ENCODE results near the gene SP3. TPM values are rescaled to one million over a fixed set of nuclear protein-coding genes. Genes with fewer than 3 reads are reported as not detected.

Gene SP3
- total and polyA plus RNA-seq, 3 experiments from 2014 or later: 61.0 to 98.4 (median 93.0) TPM

- DNase-seq: no peak
- no peak overlapping the region for H3K4me3 ChIP-seq (ENCODE audit: low read length)
- Mint-ChIP-seq H3K27me3 (peaks cover 3 to 26% of the 10 kb centered on the region in 2 donors), H3K36me3 (no peaks in the 10 kb centered on the region), H3K4me3 (no peak overlapping the region), H3K27ac (no peak overlapping the region), H3K4me1 (no peaks in the 10 kb centered on the region), H3K9me3 (no peaks in the 10 kb centered on the region)
- no peaks in the 10 kb centered on the region for H3K4me1 ChIP-seq (ENCODE audit: insufficient read depth, low read length)
- ChIA-PET POLR2A (no interaction called here), CTCF (no interaction called here)
- no peaks in the 10 kb centered on the region for H3K27me3 ChIP-seq (ENCODE audit: insufficient read depth, low read length, poor library complexity, severe bottlenecking)
- no peak overlapping the region for H3K27ac ChIP-seq (ENCODE audit: low read depth, low read length)
- no peaks in the 10 kb centered on the region for H3K9me3 ChIP-seq (ENCODE audit: low read length)
- H3K36me3 ChIP-seq (ENCODE audit: insufficient read depth, low read length): no peaks in the 10 kb centered on the region
Measured at GRCh38 chr2:173984866-173985604, 19.9 kb upstream of the SP3 start.

- no peaks in the 10 kb centered on the region for H3K36me3 ChIP-seq (ENCODE audit: insufficient read depth, low read length)
- Mint-ChIP-seq H3K36me3 (no peaks in the 10 kb centered on the region), H3K27me3 (peaks cover 5 to 29% of the 10 kb centered on the region in 2 donors), H3K27ac (no peak overlapping the region), H3K9me3 (no peaks in the 10 kb centered on the region), H3K4me3 (no peak overlapping the region), H3K4me1 (no peaks in the 10 kb centered on the region)
- no peak overlapping the region for H3K27ac ChIP-seq (ENCODE audit: low read depth, low read length)
- POLR2A ChIA-PET: no interaction called here
- no peaks in the 10 kb centered on the region for H3K9me3 ChIP-seq (ENCODE audit: low read length)
- CTCF ChIA-PET: no interaction called here
- H3K4me1 ChIP-seq (ENCODE audit: insufficient read depth, low read length): no peaks in the 10 kb centered on the region
- no peak for DNase-seq
- H3K27me3 ChIP-seq (ENCODE audit: insufficient read depth, low read length, poor library complexity, severe bottlenecking): no peaks in the 10 kb centered on the region
- no peak overlapping the region for H3K4me3 ChIP-seq (ENCODE audit: low read length)
Measured at GRCh38 chr2:173983391-173983871, 18.3 kb upstream of the SP3 start.

GRCh38 chr2:173982918-173983317 is 17.7 kb upstream of the SP3 start:
- no peaks in the 10 kb centered on the region for H3K9me3 ChIP-seq (ENCODE audit: low read length)
- H3K27ac ChIP-seq (ENCODE audit: low read depth, low read length): no peak overlapping the region
- no peak overlapping the region for H3K4me3 Mint-ChIP-seq
- H3K4me1 Mint-ChIP-seq: no peaks in the 10 kb centered on the region
- H3K36me3 Mint-ChIP-seq: no peaks in the 10 kb centered on the region
- DNase-seq: no peak
- no peaks in the 10 kb centered on the region for H3K9me3 Mint-ChIP-seq
- no peaks in the 10 kb centered on the region for H3K36me3 ChIP-seq (ENCODE audit: insufficient read depth, low read length)
- H3K27me3 Mint-ChIP-seq: peaks cover 5 to 31% of the 10 kb centered on the region in 2 donors
- no peaks in the 10 kb centered on the region for H3K27me3 ChIP-seq (ENCODE audit: insufficient read depth, low read length, poor library complexity, severe bottlenecking)
- POLR2A ChIA-PET: no interaction called here
- CTCF ChIA-PET: no interaction called here
- H3K4me3 ChIP-seq (ENCODE audit: low read length): no peak overlapping the region
- no peaks in the 10 kb centered on the region for H3K4me1 ChIP-seq (ENCODE audit: insufficient read depth, low read length)
- H3K27ac Mint-ChIP-seq: no peak overlapping the region

- no peak for DNase-seq
- POLR2A ChIA-PET: no interaction called here
- CTCF ChIA-PET: no interaction called here
- Histone ChIP-seq H3K27me3 (ENCODE audit: insufficient read depth, low read length, poor library complexity, severe bottlenecking) (no peaks in the 10 kb centered on the region), H3K36me3 (ENCODE audit: insufficient read depth, low read length) (no peaks in the 10 kb centered on the region), H3K27ac (ENCODE audit: low read depth, low read length) (no peak overlapping the region), H3K4me3 (ENCODE audit: low read length) (no peak overlapping the region), H3K9me3 (ENCODE audit: low read length) (no peaks in the 10 kb centered on the region), H3K4me1 (ENCODE audit: insufficient read depth, low read length) (no peaks in the 10 kb centered on the region)
- Mint-ChIP-seq H3K27ac (no peak overlapping the region), H3K9me3 (no peaks in the 10 kb centered on the region), H3K36me3 (no peaks in the 10 kb centered on the region), H3K27me3 (peaks cover 5 to 36% of the 10 kb centered on the region in 2 donors), H3K4me1 (no peaks in the 10 kb centered on the region), H3K4me3 (no peak overlapping the region)
Measured at GRCh38 chr2:173982182-173982714, 17.1 kb upstream of the SP3 start.

- no peaks in the 10 kb centered on the region for H3K36me3 ChIP-seq (ENCODE audit: insufficient read depth, low read length)
- no peak overlapping the region for H3K4me3 Mint-ChIP-seq
- no peaks in the 10 kb centered on the region for H3K9me3 ChIP-seq (ENCODE audit: low read length)
- H3K9me3 Mint-ChIP-seq: no peaks in the 10 kb centered on the region
- no peaks in the 10 kb centered on the region for H3K4me1 ChIP-seq (ENCODE audit: insufficient read depth, low read length)
- H3K27ac ChIP-seq (ENCODE audit: low read depth, low read length): no peak overlapping the region
- no peak overlapping the region for H3K4me3 ChIP-seq (ENCODE audit: low read length)
- no peak for DNase-seq
- ChIA-PET CTCF (no interaction called here), POLR2A (no interaction called here)
- H3K4me1 Mint-ChIP-seq: no peaks in the 10 kb centered on the region
- H3K27ac Mint-ChIP-seq: no peak overlapping the region
- H3K27me3 Mint-ChIP-seq: peaks cover 5 to 36% of the 10 kb centered on the region in 2 donors
- no peaks in the 10 kb centered on the region for H3K27me3 ChIP-seq (ENCODE audit: insufficient read depth, low read length, poor library complexity, severe bottlenecking)
- H3K36me3 Mint-ChIP-seq: no peaks in the 10 kb centered on the region
Measured at GRCh38 chr2:173981520-173981919, 16.3 kb upstream of the SP3 start.

GRCh38 chr2:173979751-173980351 is 14.7 kb upstream of the SP3 start:
- POLR2A ChIA-PET: interaction anchor here (0.6 kb wide), 1 partner anchor 66 kb away, joined by 4 read pairs; no protein-coding TSS in a partner anchor
- CTCF ChIA-PET: no interaction called here
- H3K4me1 ChIP-seq (ENCODE audit: insufficient read depth, low read length): no peaks in the 10 kb centered on the region
- no peaks in the 10 kb centered on the region for H3K27me3 ChIP-seq (ENCODE audit: insufficient read depth, low read length, poor library complexity, severe bottlenecking)
- no peak overlapping the region for H3K27ac ChIP-seq (ENCODE audit: low read depth, low read length)
- Mint-ChIP-seq H3K36me3 (no peaks in the 10 kb centered on the region), H3K27ac (no peak overlapping the region), H3K27me3 (peaks cover 5 to 44% of the 10 kb centered on the region in 2 donors), H3K4me3 (no peak overlapping the region), H3K9me3 (no peaks in the 10 kb centered on the region), H3K4me1 (no peaks in the 10 kb centered on the region)
- no peak overlapping the region for H3K4me3 ChIP-seq (ENCODE audit: low read length)
- H3K9me3 ChIP-seq (ENCODE audit: low read length): no peaks in the 10 kb centered on the region
- no peaks in the 10 kb centered on the region for H3K36me3 ChIP-seq (ENCODE audit: insufficient read depth, low read length)
- DNase-seq: no peak

- CTCF ChIA-PET: no interaction called here
- Mint-ChIP-seq H3K4me3 (no peak overlapping the region), H3K4me1 (no peaks in the 10 kb centered on the region), H3K9me3 (no peaks in the 10 kb centered on the region), H3K27ac (no peak overlapping the region), H3K27me3 (peaks cover 5 to 44% of the 10 kb centered on the region in 2 donors), H3K36me3 (no peaks in the 10 kb centered on the region)
- no peaks in the 10 kb centered on the region for H3K36me3 ChIP-seq (ENCODE audit: insufficient read depth, low read length)
- H3K4me3 ChIP-seq (ENCODE audit: low read length): no peak overlapping the region
- no peaks in the 10 kb centered on the region for H3K9me3 ChIP-seq (ENCODE audit: low read length)
- no peak for DNase-seq
- H3K27ac ChIP-seq (ENCODE audit: low read depth, low read length): no peak overlapping the region
- no peaks in the 10 kb centered on the region for H3K27me3 ChIP-seq (ENCODE audit: insufficient read depth, low read length, poor library complexity, severe bottlenecking)
- no peaks in the 10 kb centered on the region for H3K4me1 ChIP-seq (ENCODE audit: insufficient read depth, low read length)
- POLR2A ChIA-PET: no interaction called here
Measured at GRCh38 chr2:173978447-173978846, 13.3 kb upstream of the SP3 start.

- CTCF ChIA-PET: no interaction called here
- H3K27ac ChIP-seq (ENCODE audit: low read depth, low read length): no peak overlapping the region
- H3K4me1 ChIP-seq (ENCODE audit: insufficient read depth, low read length): no peaks in the 10 kb centered on the region
- H3K27me3 Mint-ChIP-seq: peaks cover 0 to 16% of the 10 kb centered on the region in 2 donors
- POLR2A ChIA-PET: no interaction called here
- no peaks in the 10 kb centered on the region for H3K36me3 Mint-ChIP-seq
- no peaks in the 10 kb centered on the region for H3K27me3 ChIP-seq (ENCODE audit: insufficient read depth, low read length, poor library complexity, severe bottlenecking)
- no peaks in the 10 kb centered on the region for H3K4me1 Mint-ChIP-seq
- no peak for DNase-seq
- peak overlapping the region in 2 of 8 donors; percentile 42 to 63 for H3K27ac Mint-ChIP-seq
- H3K4me3 Mint-ChIP-seq: peak overlapping the region in 1 of 7 donors; percentile 57
- no peaks in the 10 kb centered on the region for H3K36me3 ChIP-seq (ENCODE audit: insufficient read depth, low read length)
- no peaks in the 10 kb centered on the region for H3K9me3 ChIP-seq (ENCODE audit: low read length)
- no peak overlapping the region for H3K4me3 ChIP-seq (ENCODE audit: low read length)
- no peaks in the 10 kb centered on the region for H3K9me3 Mint-ChIP-seq
Measured at GRCh38 chr2:173972636-173973035, 7.5 kb upstream of the SP3 start.

Data from CD8-positive, alpha-beta memory T cell (primary cell).